ENCODE results near the gene SPATA22.
"Not testable (repeated sequence)": the region's sequence is repeated elsewhere in the genome, so short reads cannot be mapped to it uniquely, and the experiment has no call there.

Gene SPATA22

GRCh38 chr17:3418222-3418621 lies 53.4 kb downstream of the SPATA22 start:
- ATAC-seq (ENCODE audit: low read depth), result no peak
- Histone ChIP-seq H3K27ac (ENCODE audit: poor library complexity, severe bottlenecking) (no peak overlapping the region), H3K27me3 (ENCODE audit: insufficient read depth, poor library complexity, severe bottlenecking) (peaks cover 11% of the 10 kb centered on the region)

GRCh38 chr17:3415610-3416009 lies 56.0 kb downstream of the SPATA22 start:
- no peak for DNase-seq (ENCODE audit: low spot score)
- peaks cover 11% of the 10 kb centered on the region for H3K27me3 ChIP-seq (ENCODE audit: insufficient read depth, poor library complexity, severe bottlenecking)
- TF ChIP-seq CTCF (IDR thresholded peaks at IDR 0.05; ENCODE audit: poor library complexity, severe bottlenecking), result no peak

More at GRCh38 chr17:3418222-3418621, 53.4 kb downstream of the SPATA22 start:
- H3K36me3 ChIP-seq (ENCODE audit: low read depth), result no peaks in the 10 kb centered on the region
- H3K9me3 ChIP-seq (ENCODE audit: severe bottlenecking), result no peaks in the 10 kb centered on the region
- no peak overlapping the region for H3K4me3 ChIP-seq (ENCODE audit: severe bottlenecking)
- TF ChIP-seq CTCF (IDR thresholded peaks at IDR 0.05; ENCODE audit: poor library complexity, severe bottlenecking), result no peak
- H3K4me1 ChIP-seq (ENCODE audit: insufficient read depth, poor library complexity, severe bottlenecking), result no peaks in the 10 kb centered on the region
- no peak for DNase-seq (ENCODE audit: low spot score)

GRCh38 chr17:3412216-3412615 lies 59.4 kb downstream of the SPATA22 start:
- not testable (repeated sequence) for H3K36me3 ChIP-seq (ENCODE audit: low read depth); H3K27ac ChIP-seq (ENCODE audit: poor library complexity, severe bottlenecking); DNase-seq (ENCODE audit: low spot score); H3K27me3 ChIP-seq (ENCODE audit: insufficient read depth, poor library complexity, severe bottlenecking); H3K9me3 ChIP-seq (ENCODE audit: severe bottlenecking); H3K4me1 ChIP-seq (ENCODE audit: insufficient read depth, poor library complexity, severe bottlenecking); ATAC-seq (ENCODE audit: low read depth); H3K4me3 ChIP-seq (ENCODE audit: severe bottlenecking)

More at GRCh38 chr17:3415610-3416009, 56.0 kb downstream of the SPATA22 start:
- Histone ChIP-seq H3K27ac (ENCODE audit: poor library complexity, severe bottlenecking) (no peak overlapping the region), H3K36me3 (ENCODE audit: low read depth) (no peaks in the 10 kb centered on the region), H3K4me1 (ENCODE audit: insufficient read depth, poor library complexity, severe bottlenecking) (no peaks in the 10 kb centered on the region), H3K4me3 (ENCODE audit: severe bottlenecking) (no peak overlapping the region), H3K9me3 (ENCODE audit: severe bottlenecking) (no peaks in the 10 kb centered on the region)
- no peak for ATAC-seq (ENCODE audit: low read depth)

GRCh38 chr17:3411070-3411469 lies 60.5 kb downstream of the SPATA22 start, which contains the start of gene OR3A3:
OR3A3 (plus strand) TSS chr17:3411370.
- ATAC-seq (ENCODE audit: low read depth) (no peak), DNase-seq (ENCODE audit: low spot score) (no peak)
- no peak for TF ChIP-seq CTCF (IDR thresholded peaks at IDR 0.05; ENCODE audit: poor library complexity, severe bottlenecking)
- no peak within 1 kb of the TSS for H3K27ac ChIP-seq (ENCODE audit: poor library complexity, severe bottlenecking)
- H3K4me3 ChIP-seq (ENCODE audit: severe bottlenecking), result no peak within 1 kb of the TSS
- no peaks in the 10 kb centered on the region for H3K4me1 ChIP-seq (ENCODE audit: insufficient read depth, poor library complexity, severe bottlenecking)
- H3K36me3 ChIP-seq (ENCODE audit: low read depth), result no peaks in the 10 kb centered on the region
- H3K27me3 ChIP-seq (ENCODE audit: insufficient read depth, poor library complexity, severe bottlenecking), result peaks cover 4% of the 10 kb centered on the region
- no peaks in the 10 kb centered on the region for H3K9me3 ChIP-seq (ENCODE audit: severe bottlenecking)

- H3K4me1 ChIP-seq (ENCODE audit: insufficient read depth, poor library complexity, severe bottlenecking); H3K27ac ChIP-seq (ENCODE audit: poor library complexity, severe bottlenecking); H3K4me3 ChIP-seq (ENCODE audit: severe bottlenecking); H3K36me3 ChIP-seq (ENCODE audit: low read depth); H3K9me3 ChIP-seq (ENCODE audit: severe bottlenecking); DNase-seq (ENCODE audit: low spot score); H3K27me3 ChIP-seq (ENCODE audit: insufficient read depth, poor library complexity, severe bottlenecking); ATAC-seq (ENCODE audit: low read depth): not testable (repeated sequence)
These were observed 67.8 kb downstream of the SPATA22 start for GRCh38 chr17:3403856-3404255.

- Histone ChIP-seq H3K9me3 (ENCODE audit: severe bottlenecking) (no peaks in the 10 kb centered on the region), H3K36me3 (ENCODE audit: low read depth) (no peaks in the 10 kb centered on the region), H3K27ac (ENCODE audit: poor library complexity, severe bottlenecking) (no peak overlapping the region), H3K4me1 (ENCODE audit: insufficient read depth, poor library complexity, severe bottlenecking) (no peaks in the 10 kb centered on the region), H3K4me3 (ENCODE audit: severe bottlenecking) (no peak overlapping the region), H3K27me3 (ENCODE audit: insufficient read depth, poor library complexity, severe bottlenecking) (peaks cover 3% of the 10 kb centered on the region)
- no peak for TF ChIP-seq CTCF (IDR thresholded peaks at IDR 0.05; ENCODE audit: poor library complexity, severe bottlenecking)
- DNase-seq (ENCODE audit: low spot score) (no peak), ATAC-seq (ENCODE audit: low read depth) (no peak)
These were observed 69.8 kb downstream of the SPATA22 start for GRCh38 chr17:3401786-3402185.
